NCI-H128 (cell line): ENCODE results near the gene UBE2L5.
"Not testable (repeated sequence)": the region's sequence is repeated elsewhere in the genome, so short reads cannot be mapped to it uniquely, and the experiment has no call there.

Source experiments
- DNase-seq: peaks from one replicate; lab custom pipeline; 2025; ENCODE audit not compliant: unreplicated experiment; lab: John Stamatoyannopoulos, UW

UBE2L5 gene

GRCh38 chr13:30437177-30437576 lies 14.9 kb downstream of the UBE2L5 start:
- no peak for DNase-seq

DNA sequence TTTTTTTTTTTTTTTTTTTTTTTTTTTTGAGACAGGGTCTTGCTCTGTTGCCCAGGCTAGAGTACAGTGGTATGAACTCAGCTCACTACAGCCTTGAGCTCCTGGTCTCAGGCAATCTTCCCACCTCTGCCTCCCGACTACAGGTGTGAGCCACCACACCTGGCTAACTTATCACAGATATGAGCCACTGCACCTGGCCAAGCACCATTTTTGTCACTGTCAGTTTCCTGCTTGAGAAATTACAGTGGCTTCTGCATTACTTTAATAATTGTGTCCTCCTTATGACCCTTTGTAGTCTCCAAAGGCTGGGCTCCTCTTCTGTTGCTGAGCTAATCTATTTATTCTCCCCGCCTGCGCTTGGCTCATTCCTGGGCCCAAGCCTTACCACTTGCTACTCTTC lies 16.0 kb downstream of the UBE2L5 start:
- DNase-seq, result no peak

GRCh38 chr13:30440910-30441703 lies 18.8 kb downstream of the UBE2L5 start:
- DNase-seq, result no peak

DNA sequence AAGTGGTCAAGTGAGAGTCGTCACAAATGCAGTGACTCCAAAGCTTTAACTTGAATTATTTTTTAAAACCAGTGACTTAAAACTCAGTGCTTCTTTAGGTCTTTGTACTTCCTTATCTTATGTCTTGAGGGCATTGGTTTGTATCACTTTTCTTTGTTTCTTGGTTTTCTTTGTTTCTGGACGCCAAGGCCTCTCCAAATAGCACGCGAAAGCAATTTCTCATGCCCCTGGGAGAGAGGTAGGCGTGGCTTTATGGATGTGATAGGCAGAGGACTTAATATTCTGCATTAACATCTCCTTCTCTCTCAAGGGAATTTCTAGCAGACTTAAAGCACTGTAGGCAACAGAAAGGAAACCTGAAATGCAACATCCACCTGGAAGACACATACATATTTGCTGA lies 20.6 kb downstream of the UBE2L5 start:
- no peak for DNase-seq

DNA sequence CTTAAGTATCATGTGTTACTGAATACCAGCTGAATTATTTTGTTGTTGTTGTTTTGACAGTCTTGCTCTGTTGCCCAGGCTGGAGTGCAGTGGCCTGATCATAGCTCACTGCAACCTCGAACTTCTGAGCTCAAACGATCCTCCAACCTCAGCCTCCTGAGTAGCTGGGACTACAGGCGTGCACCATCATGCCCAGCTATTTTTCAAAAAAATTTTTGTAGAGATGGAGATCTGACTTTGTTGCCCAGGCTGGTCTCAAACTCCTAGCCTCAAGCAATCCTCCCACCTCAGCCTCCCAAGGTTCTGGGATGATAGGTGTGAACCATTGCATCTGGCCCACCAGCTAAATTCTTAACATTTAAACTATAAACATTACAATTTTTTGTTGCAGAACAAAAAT lies 21.2 kb downstream of the UBE2L5 start:
- DNase-seq, result not testable (repeated sequence)

- no peak for DNase-seq
Measured at GRCh38 chr13:30443957-30444404, 21.7 kb downstream of the UBE2L5 start.

- no peak for DNase-seq
Measured at GRCh38 chr13:30446126-30446500, 23.8 kb downstream of the UBE2L5 start.

GRCh38 chr13:30448441-30448840 lies 26.1 kb downstream of the UBE2L5 start:
- no peak for DNase-seq

DNA sequence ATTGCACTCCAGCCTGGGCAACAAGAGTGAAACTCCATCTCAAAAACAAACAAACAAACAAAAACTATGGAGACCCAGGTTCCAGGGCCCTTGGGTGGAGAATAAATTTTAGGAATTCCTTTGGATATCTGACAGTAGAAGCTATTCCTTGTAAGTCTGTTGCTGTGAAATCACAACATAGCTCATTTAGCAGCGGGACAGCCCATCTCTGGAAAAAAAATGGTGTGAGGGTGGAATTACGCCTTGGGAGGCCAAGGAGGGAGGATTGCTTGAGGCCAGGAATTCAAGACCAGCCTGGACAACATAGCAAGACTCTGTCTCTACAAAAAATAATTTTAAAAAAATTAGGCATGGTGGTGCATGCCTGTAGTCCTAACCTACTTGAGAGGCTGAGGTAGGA lies 27.8 kb downstream of the UBE2L5 start:
- DNase-seq, result no peak

GRCh38 chr13:30451476-30451875 lies 29.2 kb downstream of the UBE2L5 start:
- DNase-seq, result not testable (repeated sequence)

- no peak for DNase-seq
Measured at GRCh38 chr13:30453727-30454126, 31.4 kb downstream of the UBE2L5 start.

DNA sequence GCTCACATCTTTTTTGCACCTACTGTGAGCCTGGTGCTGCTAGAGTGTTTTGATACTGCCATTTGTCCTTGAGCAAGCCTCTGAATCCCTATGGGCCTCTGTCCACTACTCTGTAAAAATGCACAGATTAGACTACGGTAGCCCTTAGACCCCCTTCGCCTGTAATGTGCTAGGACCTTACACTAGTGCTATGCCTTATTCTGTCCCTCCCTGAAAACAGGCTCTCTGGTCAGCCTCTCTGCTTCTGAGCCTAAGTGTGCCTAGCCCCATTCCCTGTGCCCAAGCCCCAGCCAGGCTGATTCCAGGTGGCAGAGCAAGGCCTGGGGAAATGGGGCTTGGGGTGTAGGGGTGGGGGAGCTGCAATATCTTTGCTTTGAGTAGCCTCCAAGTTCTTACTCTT lies 32.7 kb downstream of the UBE2L5 start:
- no peak for DNase-seq

- no peak for DNase-seq
Measured at GRCh38 chr13:30456290-30456689, 34.0 kb downstream of the UBE2L5 start.

DNA sequence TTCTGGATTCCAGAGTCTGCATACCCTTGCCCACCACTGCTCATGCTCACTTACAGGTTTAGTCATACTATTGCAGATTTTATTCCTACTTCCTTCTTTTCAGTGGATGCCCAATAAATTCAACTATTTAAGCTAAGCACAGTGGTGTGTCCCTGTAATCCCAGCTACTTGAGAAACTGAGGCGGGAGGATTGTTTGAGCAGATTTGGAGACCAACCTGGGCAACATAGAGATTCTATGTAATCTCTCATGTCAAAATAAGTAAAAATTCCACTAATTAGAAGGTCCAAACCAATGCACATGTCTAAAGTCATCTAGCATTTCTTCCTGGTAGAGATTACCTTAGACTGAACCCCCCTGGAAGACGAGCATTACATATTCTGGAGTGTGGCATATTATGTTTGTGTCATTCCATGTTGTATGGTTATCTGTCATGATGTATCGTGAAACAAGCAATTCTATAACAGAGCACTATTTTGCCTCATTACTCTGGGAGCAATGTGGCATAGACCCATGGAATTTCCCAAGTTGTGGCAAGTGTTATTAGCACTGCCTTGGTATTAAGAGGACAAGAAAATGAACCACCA lies 35.1 kb downstream of the UBE2L5 start:
- DNase-seq, result no peak

DNA sequence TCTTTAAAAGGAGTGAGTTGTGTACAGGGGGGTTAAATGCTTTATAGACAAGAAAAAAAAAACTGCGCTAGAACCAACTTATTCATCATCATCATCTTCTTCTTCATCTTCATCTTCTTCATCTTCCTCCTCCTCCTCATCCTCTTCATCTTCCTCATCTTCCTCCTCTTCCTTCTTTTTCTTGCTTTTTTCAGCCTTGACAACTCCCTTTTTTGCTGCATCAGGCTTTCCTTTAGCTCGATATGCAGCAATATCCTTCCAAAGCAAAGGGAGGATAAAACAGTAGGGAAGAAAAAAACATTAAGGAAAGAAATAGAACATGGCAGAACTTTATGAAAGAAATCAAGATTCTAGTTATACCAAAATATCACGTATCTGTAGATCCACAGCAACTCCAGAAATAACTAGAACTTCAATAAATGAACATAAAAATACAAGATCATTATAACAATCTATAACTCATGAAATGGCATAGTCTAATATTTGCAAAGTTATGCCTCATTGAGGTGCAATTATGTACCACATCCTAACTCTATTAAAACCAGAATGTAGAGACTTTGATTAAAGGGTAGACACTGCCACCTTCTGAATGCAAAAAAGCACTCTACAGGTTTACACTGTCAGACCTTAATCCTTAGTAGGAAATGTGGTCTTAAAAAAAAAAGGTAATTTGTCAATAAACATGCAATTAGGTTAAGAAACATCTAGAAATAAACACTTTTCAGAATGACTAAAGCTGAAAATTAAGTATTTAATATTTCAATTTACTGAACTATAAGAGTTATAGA lies 39.2 kb downstream of the UBE2L5 start:
- not testable (repeated sequence) for DNase-seq

DNA sequence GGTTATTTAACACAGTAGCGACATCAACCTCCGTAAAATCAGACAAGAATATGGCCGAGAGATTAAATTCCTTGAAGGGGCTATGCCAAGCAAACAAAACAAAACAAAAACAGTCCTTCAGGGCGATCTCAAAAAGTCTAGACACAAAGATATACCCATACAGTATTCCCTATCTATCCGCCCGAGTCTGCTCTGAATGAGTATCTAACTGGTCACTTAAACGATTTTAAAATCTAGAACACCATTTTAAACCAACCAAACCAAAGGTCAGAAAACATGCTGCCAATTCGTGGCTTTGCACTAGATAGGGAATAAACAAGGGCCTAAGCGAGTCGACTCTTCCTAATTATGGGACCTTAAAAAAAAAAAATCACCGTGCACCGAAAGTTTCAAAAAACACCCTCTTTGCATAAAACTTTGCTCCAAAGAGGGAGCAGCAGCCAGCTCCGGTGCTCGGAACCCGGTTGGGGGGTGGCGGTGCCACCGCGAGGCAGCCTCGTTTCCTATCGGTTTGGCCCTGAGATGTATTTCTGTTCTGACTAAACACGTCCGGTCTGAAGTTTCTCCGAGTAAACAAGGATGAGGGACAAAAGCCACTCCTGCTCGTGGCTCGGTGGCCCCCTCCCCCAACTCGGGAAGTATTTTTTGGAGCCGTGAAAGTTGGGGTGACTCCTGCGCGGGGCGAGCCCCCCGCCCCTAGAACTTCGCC lies 41.6 kb downstream of the UBE2L5 start:
- DNase-seq, result no peak

- peak; percentile 43 for DNase-seq
Measured at GRCh38 chr13:30464496-30465342, 42.4 kb downstream of the UBE2L5 start.

GRCh38 chr13:30465343-30465592 lies 43.0 kb downstream of the UBE2L5 start:
- no peak for DNase-seq

DNA sequence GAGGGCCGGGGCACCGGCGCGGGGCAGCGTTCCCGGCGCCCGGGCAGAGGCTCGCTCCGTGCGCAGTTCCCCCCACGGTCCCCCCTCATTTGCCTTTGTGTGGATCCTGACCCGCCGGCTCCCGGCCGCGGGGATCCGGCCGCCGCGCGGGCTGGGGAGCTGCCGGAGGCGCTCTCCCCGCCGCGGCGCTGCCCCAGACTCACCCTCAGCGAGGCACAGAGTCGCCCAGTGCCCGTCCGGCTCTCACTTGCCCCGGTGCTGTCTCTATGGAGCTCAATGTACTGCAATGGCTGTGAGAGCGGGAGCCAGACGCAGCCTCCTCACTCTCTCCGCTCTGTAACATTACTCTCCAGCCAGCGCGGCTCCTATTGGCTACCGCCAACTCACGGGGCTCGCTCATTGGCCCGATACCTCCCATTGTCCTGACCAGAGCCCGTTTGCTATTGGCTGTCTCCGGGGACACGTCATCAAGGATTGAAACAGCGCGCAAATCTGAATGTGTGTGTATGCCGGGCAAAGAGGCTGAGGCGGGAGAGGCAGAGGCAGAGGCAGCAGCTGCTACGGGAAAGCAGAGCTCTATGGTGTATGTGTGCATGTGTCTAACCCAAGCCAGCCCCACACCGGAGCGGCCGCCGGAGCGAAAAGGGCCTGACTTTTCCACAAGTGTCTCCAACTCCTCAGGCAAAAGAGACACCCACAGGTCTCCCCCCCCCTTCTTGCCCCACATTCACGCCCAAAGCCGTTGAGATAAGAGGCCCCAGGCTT lies 43.5 kb downstream of the UBE2L5 start, which contains the start of gene HMGB1:
HMGB1 (minus strand) TSS at position 344 of the 765 bp plus-strand sequence. CDS start 2,256 bp downstream, outside the sequence.
- DNase-seq, result peak; percentile 97

- no peak for DNase-seq
Measured at GRCh38 chr13:30466358-30466714, 44.0 kb downstream of the UBE2L5 start.
